ENCODE results near the gene KDM2A.
"Not testable (repeated sequence)": the region's sequence is repeated elsewhere in the genome, so short reads cannot be mapped to it uniquely, and the experiment has no call there.

KDM2A gene

DNA sequence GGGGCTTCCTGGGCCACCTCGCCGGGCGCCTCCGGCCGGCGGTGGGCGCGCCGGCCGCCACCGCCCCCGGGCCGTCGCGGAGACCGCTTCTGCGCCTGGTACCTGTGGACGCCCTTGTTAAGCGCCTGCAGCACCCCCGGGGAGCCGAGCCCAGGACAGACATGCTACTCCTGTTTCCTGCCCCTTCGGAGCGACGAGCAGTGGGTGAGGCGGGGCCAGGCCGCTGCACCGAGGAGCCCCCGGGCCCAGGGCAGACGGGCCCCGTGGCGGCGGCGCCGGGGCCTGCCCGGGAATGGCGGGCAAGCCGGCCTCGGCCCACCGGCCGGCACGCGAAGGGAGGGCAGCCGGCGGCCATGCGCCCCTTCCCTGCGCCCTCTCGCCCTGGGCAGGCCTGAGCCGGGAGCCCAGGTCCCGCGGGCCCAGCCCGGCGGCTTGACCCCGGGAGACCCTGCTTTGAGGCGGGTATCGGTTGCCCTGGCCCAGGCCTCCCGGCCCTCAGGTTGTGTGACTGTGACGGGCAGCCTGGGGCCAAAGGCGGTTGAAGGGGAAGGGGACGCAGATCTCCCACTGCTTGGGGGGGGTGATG is 789 bp upstream of the KDM2A start:
- DNase-seq, result no peak

DNA sequence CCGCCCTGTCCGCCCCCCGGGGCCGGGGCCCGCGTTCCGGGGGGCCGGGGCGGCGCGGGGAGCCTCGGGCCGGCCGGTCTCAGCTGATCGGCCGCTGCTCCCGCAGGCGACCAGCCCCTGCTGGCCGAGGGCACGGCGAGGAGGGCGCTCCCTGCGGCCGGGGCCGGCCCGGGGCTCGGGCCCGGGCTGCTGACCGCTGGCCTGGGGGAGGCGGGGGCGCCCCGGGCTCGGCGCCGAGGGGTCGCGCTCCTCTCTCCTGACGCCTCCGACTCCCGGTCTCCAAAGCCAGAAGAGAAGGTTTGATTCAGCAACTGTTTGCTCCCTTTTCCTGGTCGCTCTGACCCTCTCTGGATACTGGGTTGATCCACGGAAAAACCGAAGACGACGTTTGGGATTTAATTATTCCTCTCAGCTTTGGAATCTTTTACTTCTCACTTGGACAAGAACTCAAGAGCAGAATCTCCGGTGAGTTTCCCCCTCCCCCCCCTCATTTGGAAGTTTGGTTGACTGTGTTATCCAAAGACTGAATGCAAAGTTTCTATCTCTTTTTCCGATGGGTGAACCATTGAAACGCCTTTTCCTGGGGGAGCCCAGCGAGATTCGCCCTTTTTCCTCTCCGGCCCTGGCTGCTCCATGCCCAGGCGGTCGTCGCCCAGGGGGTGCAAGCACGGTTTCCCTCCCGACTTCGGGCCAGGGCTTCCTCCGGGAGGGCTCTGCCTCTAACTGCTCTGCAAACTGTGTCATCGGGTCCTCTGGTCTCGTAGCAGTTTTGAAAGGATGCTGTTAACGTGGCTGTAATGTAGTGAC is 725 bp downstream of the KDM2A start:
- DNase-seq, result no peak

GRCh38 chr11:67120456-67120855 is 1.4 kb downstream of the KDM2A start:
- DNase-seq, result no peak

DNA sequence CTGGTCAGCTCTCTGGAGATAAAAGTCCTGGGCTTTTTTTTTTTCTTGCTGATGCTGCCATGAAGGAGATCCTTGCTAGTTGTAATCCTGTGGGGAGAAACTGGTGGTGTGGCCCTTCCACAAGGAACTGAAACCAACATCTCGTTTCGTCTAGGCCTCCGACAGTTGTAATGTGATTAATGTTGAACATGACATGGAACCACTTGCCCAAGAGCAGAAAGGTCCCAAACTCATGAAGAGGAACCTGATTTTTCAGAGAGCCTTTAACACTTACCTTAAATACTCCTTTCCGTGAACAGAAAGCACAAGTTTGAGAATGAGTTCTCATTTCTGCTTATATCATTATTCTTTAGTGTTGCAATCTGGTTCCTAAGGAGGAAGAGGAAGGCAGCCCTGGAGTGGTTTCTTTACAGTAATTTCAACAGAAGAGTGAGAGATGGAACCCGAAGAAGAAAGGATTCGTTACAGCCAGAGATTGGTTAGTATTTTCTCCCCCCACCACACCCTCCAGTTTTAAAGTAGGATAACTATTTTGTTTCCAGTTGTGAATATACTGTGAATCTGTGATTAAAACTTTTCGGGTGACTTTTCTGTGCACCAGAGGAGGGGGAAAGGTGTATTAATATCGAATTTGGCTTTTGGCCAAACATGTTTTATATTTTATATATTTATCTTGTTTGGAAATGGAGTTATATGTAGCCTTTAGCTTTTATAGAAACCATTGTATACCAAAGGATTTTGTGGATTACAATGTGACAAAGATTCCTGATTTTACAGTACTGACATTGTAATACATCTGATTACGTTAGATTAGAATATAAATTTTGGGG is 2.0 kb downstream of the KDM2A start:
- DNase-seq, result no peak

- DNase-seq, result not testable (repeated sequence)
These were observed 4.7 kb downstream of the KDM2A start for GRCh38 chr11:67123801-67124200.

- not testable (repeated sequence) for DNase-seq
These were observed 7.2 kb downstream of the KDM2A start for GRCh38 chr11:67126243-67126642.

GRCh38 chr11:67126986-67127385 is 7.9 kb downstream of the KDM2A start:
- DNase-seq, result no peak

- not testable (repeated sequence) for DNase-seq
These were observed 11.8 kb downstream of the KDM2A start for GRCh38 chr11:67130861-67131260.

GRCh38 chr11:67136156-67136555 is 17.1 kb downstream of the KDM2A start:
- no peak for DNase-seq

DNA sequence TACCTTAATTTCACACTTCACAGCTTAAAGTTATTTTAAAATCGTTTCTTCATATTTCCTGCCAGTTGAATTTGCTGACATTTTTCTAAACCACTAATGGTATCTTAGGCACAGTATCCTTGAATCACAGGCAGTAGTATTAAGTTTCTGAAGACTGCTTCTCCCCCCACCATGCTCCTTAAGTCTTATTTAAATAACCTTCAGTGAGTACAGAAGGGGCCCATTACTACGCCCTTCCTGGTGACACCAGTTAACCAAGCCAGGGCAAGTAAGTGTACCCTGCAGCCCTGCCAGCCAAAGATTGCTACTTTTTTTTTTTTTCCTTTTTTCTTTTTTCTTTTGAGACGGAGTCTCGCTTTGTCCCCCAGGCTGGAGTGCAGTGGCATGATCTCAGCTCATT is 19.9 kb downstream of the KDM2A start:
- DNase-seq, result no peak

- no peak for DNase-seq
These were observed 27.6 kb downstream of the KDM2A start for GRCh38 chr11:67146516-67147226.

DNA sequence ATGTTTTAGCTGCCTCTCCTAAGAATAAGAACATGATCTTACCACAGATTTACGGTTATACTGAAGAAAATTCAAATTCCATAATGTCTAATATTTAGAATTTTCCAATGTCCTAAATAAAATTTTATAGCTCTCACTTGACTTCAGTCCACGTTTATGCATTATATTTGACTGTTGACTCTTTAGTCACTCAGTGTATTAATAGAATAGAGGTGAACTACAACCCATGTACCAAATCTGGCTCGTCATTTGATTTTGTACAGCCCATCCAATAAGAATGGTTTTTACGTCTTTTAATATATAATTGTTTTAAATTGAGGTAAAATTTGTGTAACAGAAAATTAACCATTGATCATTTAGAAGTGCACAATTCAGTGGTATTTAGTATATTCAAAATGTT is 34.9 kb downstream of the KDM2A start:
- DNase-seq, result no peak

GRCh38 chr11:67154726-67155125 is 35.7 kb downstream of the KDM2A start:
- no peak for DNase-seq

GRCh38 chr11:67157691-67158090 is 38.6 kb downstream of the KDM2A start:
- DNase-seq, result no peak

DNA sequence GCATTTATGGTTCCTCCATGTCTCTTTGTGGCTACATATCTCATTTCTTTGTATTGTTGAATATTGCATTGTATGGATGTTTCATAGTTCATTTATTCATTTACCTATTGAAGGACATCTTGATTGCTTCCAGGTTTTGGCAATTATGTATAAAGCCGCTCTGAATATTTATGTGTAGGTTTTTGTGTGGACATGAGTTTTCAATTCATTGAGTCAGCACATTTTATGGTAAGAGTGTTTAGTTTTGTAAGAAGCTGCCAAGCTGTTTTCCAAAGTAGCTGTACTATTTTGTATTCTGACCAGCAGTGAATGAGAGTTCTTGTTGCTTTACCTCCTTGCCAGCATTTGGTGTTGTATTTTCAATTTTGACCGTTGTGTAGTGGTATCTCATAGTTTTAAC is 39.2 kb downstream of the KDM2A start:
- DNase-seq, result no peak

- no peak for DNase-seq
These were observed 41.0 kb downstream of the KDM2A start for GRCh38 chr11:67160045-67160444.

DNA sequence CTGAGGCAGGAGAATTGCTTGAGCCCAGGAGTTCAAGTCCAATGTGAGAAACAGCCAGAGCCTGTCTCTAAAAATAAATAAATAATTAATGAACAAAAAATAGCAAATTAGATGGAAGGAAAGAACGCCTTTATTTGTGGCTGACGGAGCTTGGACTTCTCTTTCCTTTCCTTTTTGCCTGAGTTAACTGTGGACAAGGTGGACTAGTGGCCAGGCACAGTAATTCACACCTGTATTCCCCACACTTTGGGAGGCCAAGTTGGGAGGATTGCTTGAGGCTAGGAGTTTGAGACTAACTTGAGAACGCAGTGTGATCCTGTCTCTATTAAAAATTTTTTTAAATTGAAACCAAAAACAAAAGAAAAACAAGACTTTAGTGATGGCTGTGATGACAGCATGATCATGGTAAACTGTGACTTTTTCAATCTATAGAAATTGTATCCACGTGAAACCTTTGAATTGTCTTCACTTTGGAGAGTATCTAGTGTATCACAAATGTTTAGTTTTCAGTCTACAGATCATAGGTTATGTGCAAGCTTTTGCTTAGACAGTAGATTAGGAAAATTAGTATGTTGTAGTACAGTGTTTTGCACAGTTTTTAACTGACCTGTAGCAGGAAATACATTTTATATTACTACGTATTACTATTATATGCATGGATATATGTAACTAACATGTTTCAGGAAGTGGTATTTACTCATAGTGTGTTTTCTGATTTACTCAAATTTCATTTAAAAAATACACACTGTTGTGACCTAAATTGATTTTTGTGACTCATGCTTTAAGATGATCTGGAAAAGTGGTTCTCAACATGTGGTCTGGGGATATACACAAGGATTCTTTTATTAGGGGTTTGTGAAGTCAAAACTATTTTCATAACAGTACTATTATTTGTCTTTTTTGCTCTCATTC is 42.1 kb downstream of the KDM2A start:
- no peak for DNase-seq

GRCh38 chr11:67163006-67163405 is 43.9 kb downstream of the KDM2A start:
- DNase-seq, result no peak

DNA sequence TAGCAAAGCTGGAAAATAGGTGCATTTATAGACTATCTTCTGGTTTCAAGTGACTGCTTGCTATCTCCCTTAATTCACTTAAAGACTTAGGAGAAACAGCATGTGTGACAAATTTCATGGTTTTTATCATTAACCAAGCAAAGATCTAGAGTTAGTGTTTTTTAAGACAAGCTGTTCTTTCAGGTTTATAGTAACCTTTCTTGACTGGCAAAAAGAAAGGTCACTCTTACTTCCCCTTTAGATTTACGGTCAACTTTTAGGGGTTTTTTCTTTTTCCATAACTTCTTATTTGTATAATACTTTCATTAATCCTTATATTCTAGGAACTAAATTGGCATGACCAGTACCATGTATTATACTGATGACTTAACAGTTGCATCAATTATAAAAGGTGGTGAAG is 46.6 kb downstream of the KDM2A start:
- no peak for DNase-seq

DNA sequence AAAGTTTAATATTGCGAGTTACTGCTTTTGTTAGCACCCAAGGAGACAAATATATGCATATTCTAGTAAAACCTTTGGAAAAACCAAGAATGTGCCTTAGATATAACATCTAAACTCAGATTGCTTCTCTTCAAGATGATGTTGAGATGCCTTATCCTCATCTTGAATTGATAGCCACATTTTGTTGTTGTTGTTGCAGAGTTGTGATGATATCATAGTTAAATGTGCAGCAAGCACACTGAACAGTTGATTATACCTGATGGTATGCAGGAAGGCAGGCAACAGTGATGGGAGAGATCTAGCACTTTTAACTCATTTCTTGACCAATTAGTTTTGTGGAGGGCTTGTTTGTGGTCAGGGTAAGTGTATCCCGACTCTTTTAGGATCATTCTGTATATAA is 48.0 kb downstream of the KDM2A start:
- DNase-seq, result no peak

- DNase-seq, result no peak
These were observed 48.7 kb downstream of the KDM2A start for GRCh38 chr11:67167719-67168118.

DNA sequence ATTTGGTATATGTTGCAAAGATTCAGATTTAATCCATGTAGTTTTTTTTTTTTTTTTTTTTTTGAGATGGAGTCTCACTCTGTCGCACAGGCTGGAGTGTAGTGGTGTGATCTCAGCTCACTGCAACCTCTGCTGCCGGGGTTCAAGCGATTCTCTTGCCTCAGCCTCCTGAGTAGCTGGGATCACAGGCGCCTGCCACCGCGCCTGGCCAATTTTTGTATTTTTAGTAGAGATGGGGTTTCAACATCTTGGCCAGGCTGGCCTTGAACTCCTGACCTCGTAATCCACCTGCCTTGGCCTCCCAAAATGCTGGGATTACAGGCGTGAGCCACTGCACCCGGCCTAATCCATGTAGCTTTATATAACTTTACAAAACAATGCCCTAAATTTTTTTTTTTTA is 49.8 kb downstream of the KDM2A start:
- DNase-seq, result not testable (repeated sequence)

Measured in NCI-H1436 treated with DMSO at 0.1 percent for 48 hours (cell line).